ENCODE results near the gene AIP. TPM values are rescaled to one million over a fixed set of nuclear protein-coding genes. Genes with fewer than 3 reads are reported as not detected.

Gene AIP
- total RNA-seq, 1 donor from 2014 or later, result 39.5 TPM

GRCh38 chr11:67517784-67518552 is 35.1 kb downstream of the AIP start:
- Mint-ChIP-seq H3K27ac (no peak overlapping the region), H3K27me3 (peaks cover 16% of the 10 kb centered on the region), H3K9me3 (ENCODE audit: low read depth) (no peaks in the 10 kb centered on the region), H3K36me3 (ENCODE audit: insufficient read depth) (no peaks in the 10 kb centered on the region), H3K4me1 (ENCODE audit: low read depth) (no peaks in the 10 kb centered on the region), H3K4me3 (ENCODE audit: low read depth) (no peak overlapping the region)
- TF ChIP-seq CTCF (IDR thresholded peaks at IDR 0.05; ENCODE audit: unreplicated experiment), result no peak
- DNase-seq (ENCODE audit: low spot score, unreplicated experiment), result no peak

DNA sequence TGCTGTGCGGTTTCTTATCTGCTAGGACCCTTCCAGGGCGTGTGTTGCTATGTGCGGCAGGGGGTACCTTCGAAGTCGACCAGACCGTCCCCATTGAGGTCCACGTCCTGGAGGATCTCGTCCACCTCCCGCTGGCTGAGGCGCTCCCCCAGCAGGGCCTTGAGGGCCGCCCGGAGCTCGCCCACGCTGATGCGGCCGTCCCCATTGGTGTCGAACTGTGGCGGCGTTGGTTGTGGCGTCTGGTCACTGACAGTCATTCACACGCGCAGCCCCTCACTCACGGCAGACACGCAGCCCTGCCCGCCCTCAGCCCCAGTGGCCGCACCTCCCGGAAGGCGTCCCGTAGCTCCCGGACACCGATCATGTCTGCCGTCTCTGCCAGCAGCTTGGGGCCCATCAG is 36.9 kb downstream of the AIP start:
- no peak for DNase-seq (ENCODE audit: low spot score, unreplicated experiment)
- no peak overlapping the region for H3K4me3 Mint-ChIP-seq (ENCODE audit: low read depth)
- H3K27me3 Mint-ChIP-seq, result peaks cover 9% of the 10 kb centered on the region
- no peak overlapping the region for H3K27ac Mint-ChIP-seq
- H3K9me3 Mint-ChIP-seq (ENCODE audit: low read depth), result no peaks in the 10 kb centered on the region
- H3K36me3 Mint-ChIP-seq (ENCODE audit: insufficient read depth), result no peaks in the 10 kb centered on the region
- TF ChIP-seq CTCF (IDR thresholded peaks at IDR 0.05; ENCODE audit: unreplicated experiment), result no peak
- no peaks in the 10 kb centered on the region for H3K4me1 Mint-ChIP-seq (ENCODE audit: low read depth)

DNA sequence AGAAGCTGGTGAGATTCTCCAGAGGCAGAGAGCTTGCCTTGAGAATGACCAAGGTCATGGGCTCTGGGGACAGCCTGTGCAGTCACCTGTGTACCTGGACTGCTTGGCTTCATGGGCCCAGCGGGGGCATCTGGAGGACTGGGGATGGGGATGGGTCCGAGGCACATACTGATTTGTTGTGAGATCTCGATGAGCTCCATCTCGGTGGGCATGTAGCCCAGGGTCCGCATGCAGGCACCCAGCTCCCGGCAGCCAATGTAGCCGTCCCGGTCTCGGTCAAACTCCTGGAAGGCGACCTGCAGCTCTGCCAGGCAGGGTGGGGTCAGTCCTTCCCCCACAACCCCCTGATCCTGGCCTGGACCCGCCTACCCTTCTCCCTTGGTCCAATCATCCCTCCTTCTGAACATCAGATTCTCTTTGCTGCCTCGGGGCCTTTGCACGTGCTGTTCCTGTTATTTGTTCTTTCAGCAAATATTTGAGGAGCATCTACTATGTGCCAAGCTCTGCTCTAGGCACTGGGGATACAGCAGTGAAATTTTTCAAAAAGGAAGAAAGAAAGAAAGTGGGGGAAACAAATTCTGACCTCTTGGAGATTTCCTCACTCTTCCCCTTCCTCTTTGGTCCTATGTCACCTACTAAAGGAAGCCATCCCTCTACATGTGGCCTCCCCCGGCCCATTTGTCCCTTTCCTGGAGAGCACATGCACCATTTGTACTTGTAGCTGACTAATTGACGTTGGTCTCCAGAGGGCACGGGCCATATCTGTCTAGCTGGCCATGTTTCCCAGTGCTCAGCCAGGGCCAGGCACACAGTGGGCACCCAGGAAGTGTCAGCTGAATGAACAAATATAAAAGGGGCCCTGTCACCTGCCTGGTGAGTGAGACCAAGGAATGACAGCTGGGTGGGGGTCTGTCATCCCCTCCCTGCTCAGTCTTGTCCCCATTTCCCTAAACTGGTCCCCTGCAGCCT is 38.3 kb downstream of the AIP start:
- H3K27ac Mint-ChIP-seq, result no peak overlapping the region
- no peaks in the 10 kb centered on the region for H3K9me3 Mint-ChIP-seq (ENCODE audit: low read depth)
- no peaks in the 10 kb centered on the region for H3K4me1 Mint-ChIP-seq (ENCODE audit: low read depth)
- no peak overlapping the region for H3K4me3 Mint-ChIP-seq (ENCODE audit: low read depth)
- TF ChIP-seq CTCF (IDR thresholded peaks at IDR 0.05; ENCODE audit: unreplicated experiment), result no peak
- H3K36me3 Mint-ChIP-seq (ENCODE audit: insufficient read depth), result no peaks in the 10 kb centered on the region
- H3K27me3 Mint-ChIP-seq, result peaks cover 10% of the 10 kb centered on the region
- DNase-seq (ENCODE audit: low spot score, unreplicated experiment), result no peak

- H3K36me3 Mint-ChIP-seq (ENCODE audit: insufficient read depth), result no peaks in the 10 kb centered on the region
- no peak overlapping the region for H3K4me3 Mint-ChIP-seq (ENCODE audit: low read depth)
- H3K4me1 Mint-ChIP-seq (ENCODE audit: low read depth), result no peaks in the 10 kb centered on the region
- DNase-seq (ENCODE audit: low spot score, unreplicated experiment), result no peak
- H3K27ac Mint-ChIP-seq, result no peak overlapping the region
- H3K9me3 Mint-ChIP-seq (ENCODE audit: low read depth), result no peaks in the 10 kb centered on the region
- peaks cover 10% of the 10 kb centered on the region for H3K27me3 Mint-ChIP-seq
- TF ChIP-seq CTCF (IDR thresholded peaks at IDR 0.05; ENCODE audit: unreplicated experiment), result no peak
These were observed 39.1 kb downstream of the AIP start for GRCh38 chr11:67521924-67522323.

GRCh38 chr11:67522338-67522737 is 39.5 kb downstream of the AIP start:
- DNase-seq (ENCODE audit: low spot score, unreplicated experiment), result no peak
- Mint-ChIP-seq H3K27ac (no peak overlapping the region), H3K4me1 (ENCODE audit: low read depth) (no peaks in the 10 kb centered on the region), H3K4me3 (ENCODE audit: low read depth) (no peak overlapping the region), H3K27me3 (peaks cover 13% of the 10 kb centered on the region), H3K36me3 (ENCODE audit: insufficient read depth) (no peaks in the 10 kb centered on the region), H3K9me3 (ENCODE audit: low read depth) (peaks cover 2% of the 10 kb centered on the region)
- TF ChIP-seq CTCF (IDR thresholded peaks at IDR 0.05; ENCODE audit: unreplicated experiment), result no peak

Data from progenitor cell of endocrine pancreas (in vitro differentiated cells).